ENCODE data around the gene FAM9A. TPM values are rescaled to one million over a fixed set of nuclear protein-coding genes. Genes with fewer than 3 reads are reported as not detected.

FAM9A gene
- total RNA-seq, 1 experiment from 2014 or later = not detected

GRCh38 chrX:8849458-8849857 is 48.3 kb upstream of the FAM9A start:
- ChIA-PET CTCF (no interaction called here), POLR2A (ENCODE audit: low non-redundant PET) (no interaction called here)
- H3K4me1 ChIP-seq (ENCODE audit: insufficient read depth, low read length, poor library complexity, severe bottlenecking) = no peaks in the 10 kb centered on the region
- H3K36me3 ChIP-seq (ENCODE audit: insufficient read depth, low read length, poor library complexity, severe bottlenecking) = no peaks in the 10 kb centered on the region
- TF ChIP-seq EZH2 (IDR thresholded peaks at IDR 0.05; ENCODE audit: borderline replicate concordance, low read depth, low read length, poor library complexity, severe bottlenecking) (no peak), CTCF (conservative IDR thresholded peaks at IDR 0.05; ENCODE audit: low read depth, low read length) (no peak)
- no peaks in the 10 kb centered on the region for H3K27me3 ChIP-seq (replicated peaks; ENCODE audit: insufficient read depth, low read depth, low read length, poor library complexity)
- no peak overlapping the region for H3K4me3 ChIP-seq (ENCODE audit: low read depth, low read length, poor library complexity, severe bottlenecking)
- H3K27ac ChIP-seq (ENCODE audit: low read depth, low read length, poor library complexity, severe bottlenecking) = no peak overlapping the region
- DNase-seq (ENCODE audit: low spot score) = no peak
- intact Hi-C loops (cut with micrococcal nuclease; ENCODE audit: unreplicated experiment) = no loop called here
- H3K9me3 ChIP-seq (ENCODE audit: low read depth, low read length, poor library complexity, severe bottlenecking) = no peaks in the 10 kb centered on the region
- no TSS peak for BruUV-seq (replicated peaks)

- POLR2A ChIA-PET (ENCODE audit: low non-redundant PET) = no interaction called here
- no peaks in the 10 kb centered on the region for H3K36me3 ChIP-seq (ENCODE audit: insufficient read depth, low read length, poor library complexity, severe bottlenecking)
- no peak for DNase-seq (ENCODE audit: low spot score)
- BruUV-seq (replicated peaks) = no TSS peak
- H3K27me3 ChIP-seq (replicated peaks; ENCODE audit: insufficient read depth, low read depth, low read length, poor library complexity) = no peaks in the 10 kb centered on the region
- intact Hi-C loops (cut with micrococcal nuclease; ENCODE audit: unreplicated experiment) = no loop called here
- no peak overlapping the region for H3K4me3 ChIP-seq (ENCODE audit: low read depth, low read length, poor library complexity, severe bottlenecking)
- CTCF ChIA-PET = no interaction called here
- no peak overlapping the region for H3K27ac ChIP-seq (ENCODE audit: low read depth, low read length, poor library complexity, severe bottlenecking)
- H3K4me1 ChIP-seq (ENCODE audit: insufficient read depth, low read length, poor library complexity, severe bottlenecking) = no peaks in the 10 kb centered on the region
- TF ChIP-seq CTCF (conservative IDR thresholded peaks at IDR 0.05; ENCODE audit: low read depth, low read length) = no peak
- TF ChIP-seq EZH2 (IDR thresholded peaks at IDR 0.05; ENCODE audit: borderline replicate concordance, low read depth, low read length, poor library complexity, severe bottlenecking) = no peak
- no peaks in the 10 kb centered on the region for H3K9me3 ChIP-seq (ENCODE audit: low read depth, low read length, poor library complexity, severe bottlenecking)
These were observed 47.7 kb upstream of the FAM9A start for GRCh38 chrX:8848911-8849310.

GRCh38 chrX:8848441-8848840 is 47.3 kb upstream of the FAM9A start:
- TF ChIP-seq EZH2 (IDR thresholded peaks at IDR 0.05; ENCODE audit: borderline replicate concordance, low read depth, low read length, poor library complexity, severe bottlenecking) (no peak), CTCF (conservative IDR thresholded peaks at IDR 0.05; ENCODE audit: low read depth, low read length) (no peak)
- no peaks in the 10 kb centered on the region for H3K9me3 ChIP-seq (ENCODE audit: low read depth, low read length, poor library complexity, severe bottlenecking)
- no peak overlapping the region for H3K4me3 ChIP-seq (ENCODE audit: low read depth, low read length, poor library complexity, severe bottlenecking)
- no peak overlapping the region for H3K27ac ChIP-seq (ENCODE audit: low read depth, low read length, poor library complexity, severe bottlenecking)
- POLR2A ChIA-PET (ENCODE audit: low non-redundant PET) = no interaction called here
- CTCF ChIA-PET = no interaction called here
- no TSS peak for BruUV-seq (replicated peaks)
- H3K36me3 ChIP-seq (ENCODE audit: insufficient read depth, low read length, poor library complexity, severe bottlenecking) = no peaks in the 10 kb centered on the region
- intact Hi-C loops (cut with micrococcal nuclease; ENCODE audit: unreplicated experiment) = no loop called here
- H3K4me1 ChIP-seq (ENCODE audit: insufficient read depth, low read length, poor library complexity, severe bottlenecking) = no peaks in the 10 kb centered on the region
- no peaks in the 10 kb centered on the region for H3K27me3 ChIP-seq (replicated peaks; ENCODE audit: insufficient read depth, low read depth, low read length, poor library complexity)
- DNase-seq (ENCODE audit: low spot score) = no peak
